GM19397 (cell line): ENCODE measurements around the gene CHCHD6.

Source experiments
- ATAC-seq: cut with Tn5 transposase; IDR thresholded peaks from one replicate; pipeline ENCODE4 v1.9.1; 2021; ENCODE audit warnings: mild to moderate bottlenecking, moderate library complexity; ENCODE audit not compliant: unreplicated experiment

CHCHD6 gene

GRCh38 chr3:126986001-126986400 lies 282.0 kb downstream of the CHCHD6 start:
- no peak for ATAC-seq

GRCh38 chr3:126987129-126987528 lies 283.1 kb downstream of the CHCHD6 start:
- ATAC-seq, result no peak

DNA sequence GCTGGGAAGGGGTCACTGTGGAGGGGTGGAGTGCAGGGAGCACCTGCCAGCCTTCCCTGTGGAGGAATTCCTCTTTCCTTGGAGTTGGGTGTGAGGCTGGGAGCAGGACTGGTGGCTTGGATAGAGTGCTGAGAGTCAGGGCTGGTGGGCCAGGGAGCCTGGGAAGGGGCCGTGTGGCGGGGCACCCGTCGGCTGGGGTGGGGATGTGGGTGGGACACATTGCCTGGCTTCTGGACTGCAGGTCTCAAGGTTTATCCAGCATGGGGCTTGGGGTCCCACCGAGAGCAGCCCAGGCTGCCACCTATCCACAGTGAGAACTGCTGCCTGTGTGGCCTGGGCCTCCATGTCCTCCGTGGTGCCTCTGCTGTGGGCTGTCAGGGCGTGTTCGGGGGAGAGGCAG lies 283.6 kb downstream of the CHCHD6 start:
- no peak for ATAC-seq

- no peak for ATAC-seq
Measured at GRCh38 chr3:126988451-126989021, 284.5 kb downstream of the CHCHD6 start.

- ATAC-seq, result no peak
Measured at GRCh38 chr3:126989316-126990023, 285.4 kb downstream of the CHCHD6 start.

- ATAC-seq, result no peak
Measured at GRCh38 chr3:126990024-126990700, 286.1 kb downstream of the CHCHD6 start.

GRCh38 chr3:126990890-126991289 lies 286.9 kb downstream of the CHCHD6 start:
- no peak for ATAC-seq

DNA sequence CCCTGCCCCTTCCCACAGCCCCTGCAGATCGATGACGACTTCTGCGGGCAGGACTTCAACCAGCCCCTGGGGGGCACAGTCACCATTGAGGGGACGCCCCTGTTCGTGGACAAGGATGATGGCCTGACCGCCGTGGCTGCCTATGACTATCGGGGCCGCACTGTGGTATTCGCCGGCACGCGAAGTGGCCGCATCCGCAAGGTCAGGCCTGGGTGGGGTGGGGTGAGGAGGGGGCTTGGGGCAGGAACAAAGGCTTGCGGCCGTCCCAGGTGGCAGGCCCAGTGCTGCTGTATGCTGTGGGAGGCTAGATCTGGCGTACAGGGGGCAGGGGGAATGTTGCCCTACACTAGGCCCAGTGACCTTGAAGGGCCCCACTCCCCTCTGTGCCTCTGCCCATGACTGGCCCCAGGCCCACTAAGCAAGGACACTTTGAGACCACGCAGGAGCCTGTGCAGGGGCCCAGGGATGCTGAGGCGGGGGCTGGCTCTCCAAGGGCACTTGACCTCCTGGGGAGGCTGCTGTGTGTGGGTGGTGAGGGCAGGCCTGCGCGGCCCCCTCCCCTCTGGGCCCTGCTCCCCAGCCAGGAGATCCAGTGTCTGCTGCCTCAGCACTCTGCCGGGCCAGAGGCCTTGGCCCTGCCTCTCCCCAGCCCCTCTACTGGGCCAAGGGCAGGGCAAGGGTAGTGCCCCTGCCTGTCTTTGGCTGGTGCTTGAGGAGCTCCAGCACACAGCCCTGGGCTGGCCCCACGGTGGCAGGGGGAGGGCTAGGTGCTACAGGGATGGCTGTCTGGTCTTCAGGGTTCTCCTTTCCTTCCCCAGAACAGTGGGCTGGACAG lies 287.5 kb downstream of the CHCHD6 start:
- no peak for ATAC-seq

DNA sequence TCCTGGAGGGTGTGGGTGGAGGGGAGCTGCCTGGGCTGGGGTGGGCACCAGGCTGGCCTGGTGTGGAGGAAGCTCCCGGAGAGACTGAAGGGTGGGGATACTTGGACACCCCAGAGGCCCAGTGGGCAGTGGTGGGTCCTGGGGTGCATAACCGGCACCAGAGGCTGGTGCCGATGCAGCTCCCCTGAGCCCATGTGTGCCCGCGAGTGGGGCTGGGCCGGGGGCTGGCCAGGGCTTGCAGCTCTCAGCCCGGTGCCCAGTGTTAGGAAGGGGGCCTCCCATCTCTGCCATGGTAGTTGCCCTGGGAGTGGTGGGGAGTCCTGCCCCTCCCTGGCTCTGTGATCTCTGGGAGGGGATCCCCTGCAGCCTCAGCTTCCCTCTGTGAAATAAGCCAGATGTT lies 288.2 kb downstream of the CHCHD6 start:
- no peak for ATAC-seq

GRCh38 chr3:126992776-126993175 lies 288.7 kb downstream of the CHCHD6 start:
- no peak for ATAC-seq

- ATAC-seq, result no peak
Measured at GRCh38 chr3:126993436-126993835, 289.4 kb downstream of the CHCHD6 start.

- ATAC-seq, result no peak
Measured at GRCh38 chr3:126994661-126995245, 290.7 kb downstream of the CHCHD6 start.

GRCh38 chr3:126995254-126995780 lies 291.3 kb downstream of the CHCHD6 start:
- no peak for ATAC-seq

- ATAC-seq, result no peak
Measured at GRCh38 chr3:126995926-126996512, 292.0 kb downstream of the CHCHD6 start.

- ATAC-seq, result no peak
Measured at GRCh38 chr3:126996905-126997304, 292.9 kb downstream of the CHCHD6 start.

DNA sequence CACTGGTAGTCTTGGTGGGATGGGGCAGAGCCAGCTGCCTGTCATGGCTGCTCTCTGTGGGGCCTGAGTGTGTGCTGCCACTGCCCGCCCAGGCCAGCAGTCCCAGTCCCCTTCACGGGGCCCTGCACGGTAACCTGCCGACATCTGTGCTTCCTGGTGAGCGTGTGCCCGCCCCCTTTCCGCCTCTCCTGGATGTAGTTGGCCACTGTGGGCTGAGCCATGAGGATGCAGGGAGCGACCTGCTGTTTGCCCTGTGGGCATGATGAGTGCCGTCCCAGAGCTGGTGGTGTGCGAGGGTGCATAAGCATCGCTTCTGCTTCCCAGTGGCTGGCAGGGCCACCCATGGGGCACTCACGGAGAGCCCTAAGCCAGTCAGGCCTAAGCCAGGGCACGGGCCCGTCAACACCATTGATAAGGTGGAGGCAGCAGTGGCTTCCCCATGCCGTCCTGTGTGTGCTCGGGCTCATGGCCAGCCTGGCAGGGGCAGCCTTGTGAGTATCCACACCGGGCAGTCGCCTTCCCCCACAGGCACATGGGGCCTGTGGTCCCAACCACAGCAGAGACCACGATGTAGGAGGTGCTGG lies 293.5 kb downstream of the CHCHD6 start:
- ATAC-seq, result no peak

GRCh38 chr3:126998320-126998719 lies 294.3 kb downstream of the CHCHD6 start:
- no peak for ATAC-seq

GRCh38 chr3:126998728-126999127 lies 294.7 kb downstream of the CHCHD6 start:
- no peak for ATAC-seq

- no peak for ATAC-seq
Measured at GRCh38 chr3:126999383-126999782, 295.3 kb downstream of the CHCHD6 start.

DNA sequence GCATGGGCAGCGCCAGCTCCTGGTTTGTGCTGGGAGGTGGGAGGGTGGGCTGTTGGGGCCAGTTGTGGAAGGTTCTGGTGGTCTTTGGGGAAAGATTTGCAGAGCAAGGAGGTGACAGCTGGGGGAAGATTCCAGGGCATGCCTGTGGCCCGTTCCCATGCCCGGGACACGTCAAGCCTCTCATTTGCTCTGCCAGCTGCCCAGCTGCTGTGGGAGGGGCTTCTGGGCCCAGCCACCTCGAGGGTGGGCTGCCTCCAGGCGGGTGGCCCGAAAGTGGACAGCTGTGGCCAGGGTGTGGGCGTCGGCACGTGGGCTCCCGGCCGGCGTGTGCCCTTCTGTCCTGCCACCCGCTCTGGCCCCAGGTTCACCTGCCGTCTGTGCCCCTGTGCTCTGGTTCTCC lies 296.1 kb downstream of the CHCHD6 start:
- ATAC-seq, result no peak
